ENCODE data around the gene CCNI2. TPM values are rescaled to one million over a fixed set of nuclear protein-coding genes. Genes with fewer than 3 reads are reported as not detected.

The CCNI2 gene
- total RNA-seq, 4 donors from 2014 or later: not detected

- H3K4me1 ChIP-seq: peaks cover 0 to 11% of the 10 kb centered on the region in 2 donors
- intact Hi-C loops (cut with DNase I; ENCODE audit: low total_unique reads): no loop called here
- no peak overlapping the region for H3K4me3 ChIP-seq
- TF ChIP-seq CTCF (IDR thresholded peaks at IDR 0.05): no peak
- TF ChIP-seq POLR2A (IDR thresholded peaks at IDR 0.05): no peak
- H3K27ac ChIP-seq: no peak overlapping the region
- H3K9me3 ChIP-seq: no peaks in the 10 kb centered on the region
- no peak for DNase-seq
- no peaks in the 10 kb centered on the region for H3K27me3 ChIP-seq
- H3K36me3 ChIP-seq: no peaks in the 10 kb centered on the region
These were observed 33.4 kb downstream of the CCNI2 start for GRCh38 chr5:132780577-132780976.

- intact Hi-C loops (cut with DNase I; ENCODE audit: low total_unique reads): no loop called here
- H3K4me1 ChIP-seq: peaks cover 0 to 11% of the 10 kb centered on the region in 2 donors
- no peak for TF ChIP-seq CTCF (IDR thresholded peaks at IDR 0.05)
- no peak for TF ChIP-seq POLR2A (IDR thresholded peaks at IDR 0.05)
- no peaks in the 10 kb centered on the region for H3K36me3 ChIP-seq
- no peaks in the 10 kb centered on the region for H3K9me3 ChIP-seq
- no peak overlapping the region for H3K4me3 ChIP-seq
- no peak for DNase-seq
- no peaks in the 10 kb centered on the region for H3K27me3 ChIP-seq
- no peak overlapping the region for H3K27ac ChIP-seq
These were observed 33.8 kb downstream of the CCNI2 start for GRCh38 chr5:132781029-132781428.

- H3K9me3 ChIP-seq: no peaks in the 10 kb centered on the region
- no peak overlapping the region for H3K4me3 ChIP-seq
- no peak overlapping the region for H3K27ac ChIP-seq
- DNase-seq: no peak
- TF ChIP-seq POLR2A (IDR thresholded peaks at IDR 0.05) (no peak), CTCF (IDR thresholded peaks at IDR 0.05) (no peak)
- intact Hi-C loops (cut with DNase I; ENCODE audit: low total_unique reads): no loop called here
- H3K4me1 ChIP-seq: peaks cover 0 to 8% of the 10 kb centered on the region in 2 donors
- H3K27me3 ChIP-seq: no peaks in the 10 kb centered on the region
- H3K36me3 ChIP-seq: no peaks in the 10 kb centered on the region
These were observed 34.9 kb downstream of the CCNI2 start for GRCh38 chr5:132782101-132782500.

- Histone ChIP-seq H3K4me3 (no peak overlapping the region), H3K4me1 (no peaks in the 10 kb centered on the region)
- intact Hi-C loops (cut with DNase I; ENCODE audit: low total_unique reads): no loop called here
These were observed 38.1 kb downstream of the CCNI2 start for GRCh38 chr5:132785365-132785764.

GRCh38 chr5:132785864-132786263 is 38.6 kb downstream of the CCNI2 start:
- Histone ChIP-seq H3K4me1 (no peaks in the 10 kb centered on the region), H3K27me3 (no peaks in the 10 kb centered on the region), H3K36me3 (no peaks in the 10 kb centered on the region), H3K27ac (no peak overlapping the region), H3K4me3 (no peak overlapping the region), H3K9me3 (no peaks in the 10 kb centered on the region)
- no peak for DNase-seq
- TF ChIP-seq POLR2A (IDR thresholded peaks at IDR 0.05) (no peak), CTCF (IDR thresholded peaks at IDR 0.05) (no peak)
- intact Hi-C loops (cut with DNase I; ENCODE audit: low total_unique reads): no loop called here

More at GRCh38 chr5:132785365-132785764, 38.1 kb downstream of the CCNI2 start:
- Histone ChIP-seq H3K9me3 (no peaks in the 10 kb centered on the region), H3K27ac (no peak overlapping the region), H3K36me3 (no peaks in the 10 kb centered on the region), H3K27me3 (no peaks in the 10 kb centered on the region)
- DNase-seq: no peak
- TF ChIP-seq CTCF (IDR thresholded peaks at IDR 0.05) (no peak), POLR2A (IDR thresholded peaks at IDR 0.05) (no peak)

Data from uterus (tissue), 4 donors.